DMS79 treated with DMSO at 0.1 percent for 48 hours (cell line): ENCODE data around the gene MAML3.
"Not testable (repeated sequence)": the region's sequence is repeated elsewhere in the genome, so short reads cannot be mapped to it uniquely, and the experiment has no call there.

Experiments
- DNase-seq: peaks from one replicate; lab custom pipeline; 2025; lab: John Stamatoyannopoulos, UW

MAML3 gene

DNA sequence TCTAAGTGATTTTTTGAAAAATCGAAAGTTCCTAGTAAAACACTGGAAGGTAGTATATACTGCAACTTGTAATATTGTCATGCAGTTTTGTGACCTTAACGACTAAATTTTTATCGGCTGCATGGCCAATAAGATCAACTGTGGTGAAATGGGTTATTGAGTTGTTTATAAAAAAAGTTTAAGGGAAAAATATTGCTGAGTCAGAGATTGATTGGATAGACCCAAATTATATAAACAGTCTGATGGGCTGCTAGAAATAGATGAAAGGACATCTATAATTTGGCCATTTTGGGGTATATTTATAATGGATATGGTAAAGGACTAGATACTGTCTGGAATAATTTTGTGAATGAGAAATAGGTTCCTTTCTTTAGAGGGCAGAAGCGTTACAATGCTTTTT, 432.2 kb downstream of the MAML3 start:
- DNase-seq: no peak

DNA sequence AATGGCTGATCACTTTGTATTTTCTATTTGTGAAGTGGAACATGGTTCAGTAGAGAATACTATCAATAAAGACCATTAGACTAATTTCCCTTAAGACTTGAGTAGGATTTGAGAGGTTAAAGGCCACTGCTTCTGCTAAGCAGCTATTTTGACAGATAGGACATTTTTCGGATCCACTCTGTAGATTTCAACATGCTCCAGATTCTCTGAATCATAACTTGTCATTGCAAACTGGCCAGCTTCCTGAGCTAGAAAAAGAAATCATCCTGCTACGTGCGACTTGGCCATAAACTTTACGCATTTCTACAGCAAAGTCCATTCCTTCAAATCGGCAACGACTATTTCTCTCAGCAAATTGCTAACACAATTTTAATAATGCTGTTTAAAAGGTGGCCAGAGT, 433.2 kb downstream of the MAML3 start:
- no peak for DNase-seq

GRCh38 chr4:139719381-139720101, 434.4 kb downstream of the MAML3 start:
- no peak for DNase-seq

- no peak for DNase-seq
These were observed 435.2 kb downstream of the MAML3 start for GRCh38 chr4:139718833-139719232.

DNA sequence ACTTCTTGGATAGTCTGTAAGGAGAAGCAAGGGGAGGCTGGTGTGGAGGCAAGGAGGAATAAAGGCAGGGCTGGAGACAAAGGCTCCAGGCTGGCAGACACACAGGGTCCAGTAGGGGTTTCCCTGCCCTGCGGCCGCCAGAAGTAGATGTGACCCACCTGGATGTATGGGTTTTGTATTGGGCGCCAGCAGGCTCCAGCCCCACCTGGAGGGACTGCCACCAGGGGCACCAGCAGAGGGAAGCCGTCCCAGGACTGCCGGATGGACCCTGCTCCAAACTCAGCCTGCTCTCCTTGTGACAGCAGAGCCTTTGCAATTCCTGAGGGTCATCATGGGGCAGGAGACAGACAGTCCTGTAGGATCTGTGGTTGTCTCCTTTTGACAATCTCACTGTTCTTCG, 435.6 kb downstream of the MAML3 start:
- DNase-seq: no peak

DNA sequence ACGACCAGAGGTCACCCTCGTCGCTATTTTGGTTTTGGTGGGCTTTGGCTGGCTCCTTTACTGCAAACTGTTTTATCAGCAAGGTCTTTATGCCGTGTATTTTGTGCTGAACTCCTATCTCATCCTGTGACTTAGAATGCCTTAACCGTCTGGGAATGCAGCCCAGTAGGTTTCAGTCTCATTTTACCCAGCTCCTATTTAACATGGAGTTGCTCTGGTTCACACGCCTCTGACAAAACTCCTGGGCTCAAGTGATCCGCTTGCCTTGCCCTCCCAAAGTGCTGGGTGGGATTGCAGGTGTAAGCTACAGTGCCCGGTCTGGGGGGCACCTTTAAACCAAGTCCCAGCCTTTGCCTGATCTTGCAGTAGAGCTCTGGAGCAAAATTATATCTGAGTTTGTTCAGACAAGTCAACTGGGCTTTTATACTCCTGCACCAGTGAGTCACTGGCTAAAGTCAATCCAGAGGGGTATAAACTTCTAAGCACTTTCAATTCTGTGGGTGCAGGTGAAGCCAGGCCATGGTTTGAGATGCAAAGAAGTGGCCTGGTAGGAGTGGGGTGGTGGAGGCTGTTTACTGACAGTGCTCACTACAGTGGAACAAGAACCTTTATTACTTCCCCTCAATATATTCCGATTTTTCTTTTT, 438.1 kb downstream of the MAML3 start:
- DNase-seq: no peak

- DNase-seq: no peak
These were observed 441.1 kb downstream of the MAML3 start for GRCh38 chr4:139712882-139713281.

GRCh38 chr4:139711461-139711860, 442.5 kb downstream of the MAML3 start:
- DNase-seq: no peak

GRCh38 chr4:139710073-139710472, 443.9 kb downstream of the MAML3 start:
- no peak for DNase-seq

DNA sequence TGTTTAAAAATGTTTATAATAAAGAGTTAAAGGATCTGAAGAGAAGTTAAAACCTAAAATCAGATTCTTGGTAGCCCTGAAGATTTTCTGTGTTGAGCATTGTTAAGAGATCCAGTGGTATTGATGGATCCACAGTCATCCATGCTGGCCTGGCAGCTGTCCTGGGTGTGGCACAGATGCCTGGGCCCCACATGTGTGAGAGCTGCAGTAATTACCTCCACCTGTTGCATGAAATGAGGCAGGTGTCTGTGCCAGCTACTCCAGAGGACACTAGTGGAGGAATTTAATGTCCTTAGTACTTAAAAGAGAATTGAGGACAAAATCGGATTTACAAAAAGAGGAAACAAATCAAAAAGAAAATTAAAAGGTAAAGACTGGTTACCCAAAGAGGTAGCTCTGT, 444.3 kb downstream of the MAML3 start:
- no peak for DNase-seq

DNA sequence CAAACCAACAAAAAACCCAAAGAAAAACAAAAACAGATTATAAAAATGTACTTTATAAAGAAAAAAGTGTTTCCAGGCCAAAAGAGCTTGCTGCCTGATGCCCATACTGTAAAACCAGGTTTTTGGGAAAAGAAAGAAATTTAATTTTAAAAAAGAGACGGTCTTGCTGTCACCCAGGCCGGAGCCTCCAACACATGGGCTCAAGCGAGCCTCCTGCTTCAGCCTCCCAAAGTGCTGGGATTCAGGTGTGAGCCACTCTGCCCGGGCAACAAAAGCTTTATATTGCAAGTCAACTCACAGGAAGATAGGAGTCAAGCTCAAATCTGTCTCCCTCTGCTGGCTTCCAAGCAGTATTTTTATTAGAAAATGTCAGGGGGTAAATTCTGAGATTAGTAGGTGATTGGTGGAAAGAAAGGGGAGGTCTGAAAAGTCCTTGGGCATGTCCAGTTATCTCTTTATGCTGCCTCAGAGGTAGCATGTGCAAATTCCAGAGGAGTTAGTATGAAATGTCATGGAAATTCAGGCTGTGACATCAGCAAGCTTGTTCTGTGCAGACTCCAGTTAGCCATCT, 449.0 kb downstream of the MAML3 start:
- DNase-seq: no peak

- no peak for DNase-seq
These were observed 453.4 kb downstream of the MAML3 start for GRCh38 chr4:139700568-139700967.

DNA sequence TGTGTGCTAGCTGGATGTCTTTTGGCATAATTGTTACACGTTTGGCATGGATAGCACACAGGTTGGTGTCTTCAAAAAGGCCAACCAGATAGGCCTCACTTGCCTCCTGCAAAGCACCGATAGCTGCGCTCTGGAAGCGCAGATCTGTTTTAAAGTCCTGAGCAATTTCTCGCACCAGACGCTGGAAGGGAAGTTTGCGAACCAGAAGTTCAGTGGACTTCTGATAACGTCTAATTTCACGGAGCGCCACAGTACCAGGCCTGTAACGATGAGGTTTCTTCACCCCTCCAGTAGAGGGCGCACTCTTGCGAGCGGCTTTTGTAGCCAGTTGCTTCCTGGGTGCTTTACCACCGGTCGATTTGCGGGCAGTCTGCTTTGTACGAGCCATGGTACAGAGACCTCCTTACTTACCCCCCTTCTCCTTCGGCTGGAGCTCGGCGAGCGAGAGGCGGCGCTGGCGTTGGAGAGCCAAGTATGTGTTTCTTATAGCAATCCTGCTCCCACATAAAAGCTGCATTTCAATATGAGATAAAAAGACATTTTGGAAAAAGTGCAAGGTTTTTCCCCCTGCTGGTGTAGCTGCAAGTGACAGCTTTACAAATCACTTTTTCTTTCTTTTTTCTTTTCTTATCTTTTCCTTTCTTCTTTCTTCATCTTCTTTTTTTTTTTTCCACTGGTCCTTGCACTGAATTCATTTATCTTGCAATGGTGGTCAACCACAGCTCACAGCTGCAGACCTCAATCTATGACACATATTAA, 455.6 kb downstream of the MAML3 start:
- not testable (repeated sequence) for DNase-seq

DNA sequence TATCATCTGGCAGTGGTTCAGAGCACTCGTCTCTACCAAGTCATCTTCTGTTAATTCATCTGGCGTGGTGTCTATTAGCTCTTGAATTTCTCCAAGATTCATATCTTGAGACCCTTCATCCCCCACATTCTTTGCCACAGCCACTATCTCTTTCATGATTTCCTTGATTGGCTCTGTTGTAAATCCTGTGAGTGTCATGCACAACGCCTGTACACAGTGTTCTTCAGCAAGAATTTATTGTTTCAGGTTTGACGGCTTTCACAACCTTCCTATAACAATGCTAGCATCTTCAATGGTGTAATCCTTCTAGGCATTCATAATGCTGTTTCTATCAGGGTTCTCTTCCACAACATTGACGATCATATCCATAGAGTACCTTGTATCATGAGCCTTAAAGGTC, 457.5 kb downstream of the MAML3 start:
- DNase-seq: no peak

- DNase-seq: no peak
These were observed 459.4 kb downstream of the MAML3 start for GRCh38 chr4:139694522-139695107.

DNA sequence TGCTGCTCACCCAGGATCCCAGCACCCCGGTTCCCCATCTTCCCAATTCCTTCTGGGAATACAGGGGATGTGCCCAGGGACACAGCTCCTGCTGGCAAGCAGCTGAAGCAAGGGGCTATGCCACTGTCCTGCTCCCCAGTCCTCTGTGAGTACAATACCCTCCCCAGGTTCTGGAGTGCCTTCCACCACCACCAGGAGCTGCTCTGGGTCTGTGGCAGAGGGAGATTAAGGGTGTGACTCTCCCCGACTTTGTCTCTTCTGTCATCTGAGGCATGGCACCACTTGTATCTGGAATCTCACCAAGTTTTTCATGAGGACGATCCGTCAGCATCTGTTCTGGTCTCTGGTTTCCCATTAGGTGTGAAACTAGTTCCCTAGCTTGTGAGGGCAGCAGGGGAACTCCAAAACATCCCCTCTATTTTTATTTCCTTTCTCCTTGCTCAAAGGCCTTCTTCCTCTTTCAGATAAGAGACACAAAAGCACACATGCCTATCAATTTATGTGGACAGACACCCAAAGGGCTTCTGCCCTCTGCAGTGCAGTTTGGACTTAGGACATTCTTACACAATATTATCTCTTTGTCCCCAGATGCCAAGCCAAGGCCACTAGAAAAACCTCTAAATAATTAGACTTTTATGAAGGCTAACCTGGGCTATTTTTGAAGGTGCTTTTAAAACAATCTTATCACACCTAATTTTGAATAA, 461.5 kb downstream of the MAML3 start:
- DNase-seq: no peak

GRCh38 chr4:139690419-139690818, 463.6 kb downstream of the MAML3 start:
- DNase-seq: no peak

DNA sequence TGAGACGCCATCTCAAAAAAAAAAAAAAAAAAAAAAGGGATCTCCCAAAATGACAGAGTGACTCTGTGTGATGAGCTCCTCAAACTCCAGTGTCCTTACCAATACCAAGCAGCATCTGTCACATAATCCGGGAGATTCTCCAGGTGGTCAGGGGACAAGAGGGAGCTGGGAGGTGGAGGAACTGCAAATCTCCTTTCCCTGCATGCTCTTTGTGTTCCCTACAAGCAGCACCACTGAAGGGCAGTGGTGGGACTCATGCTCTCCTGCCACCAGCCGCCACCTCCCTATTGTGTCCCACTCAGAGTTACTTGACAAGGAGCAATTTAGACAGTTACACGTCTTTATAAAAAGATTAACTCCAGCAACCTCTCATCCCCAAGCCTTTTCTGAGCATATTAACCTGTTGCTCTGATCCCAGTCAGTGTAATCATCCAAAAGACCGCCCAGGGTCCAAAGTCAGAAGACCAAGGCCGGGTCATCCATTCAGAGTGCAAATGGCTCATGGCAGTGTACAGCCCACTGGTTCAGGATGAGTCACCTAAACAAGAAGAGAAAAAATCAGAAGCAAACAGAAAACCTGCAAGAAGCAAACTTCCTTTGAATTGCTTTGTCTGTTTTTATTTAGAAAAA, 464.8 kb downstream of the MAML3 start:
- DNase-seq: no peak

GRCh38 chr4:139686988-139687387, 467.0 kb downstream of the MAML3 start:
- no peak for DNase-seq

GRCh38 chr4:139686130-139686529, 467.9 kb downstream of the MAML3 start:
- no peak for DNase-seq

DNA sequence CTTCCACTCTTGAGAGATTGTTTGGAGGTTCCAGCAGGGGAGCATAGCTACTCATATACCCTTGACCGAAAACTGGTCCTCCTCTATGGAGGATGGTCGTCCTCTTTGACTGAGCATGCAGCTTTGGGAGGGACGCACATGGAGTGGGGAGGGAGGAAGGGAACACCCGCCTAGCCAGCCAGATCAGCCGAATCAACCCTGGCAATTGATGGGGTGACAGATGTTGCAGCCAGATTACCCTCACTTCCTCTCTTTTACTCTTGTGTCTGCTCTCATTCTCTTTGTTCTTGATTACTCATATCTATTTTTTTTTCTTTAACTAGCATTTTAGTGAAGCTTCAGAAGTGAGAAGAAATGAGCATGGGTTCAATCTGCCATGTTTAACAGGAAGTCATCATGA, 468.8 kb downstream of the MAML3 start:
- no peak for DNase-seq
